ENCODE results near the gene NFAM1.

Gene NFAM1

GRCh38 chr22:42439021-42439567, 6.9 kb upstream of the NFAM1 start:
- Histone ChIP-seq H3K9ac (ENCODE audit: low read depth, low read length) (no peak overlapping the region), H3K36me3 (ENCODE audit: insufficient read depth, low read length) (no peaks in the 10 kb centered on the region), H3K4me1 (ENCODE audit: insufficient read depth, low read length) (peaks cover 23% of the 10 kb centered on the region), H3K4me3 (ENCODE audit: low read length) (no peak overlapping the region), H3K27me3 (ENCODE audit: insufficient read depth, low read length) (no peaks in the 10 kb centered on the region; the same call in 1 of the 2 replicates), H3K9me3 (ENCODE audit: insufficient read depth, low read depth, low read length) (no peaks in the 10 kb centered on the region), H3K27ac (ENCODE audit: low read depth, low read length) (no peak overlapping the region)
- WGBS, result 82% methylated on average over 11 of the region's 13 CpGs

DNA sequence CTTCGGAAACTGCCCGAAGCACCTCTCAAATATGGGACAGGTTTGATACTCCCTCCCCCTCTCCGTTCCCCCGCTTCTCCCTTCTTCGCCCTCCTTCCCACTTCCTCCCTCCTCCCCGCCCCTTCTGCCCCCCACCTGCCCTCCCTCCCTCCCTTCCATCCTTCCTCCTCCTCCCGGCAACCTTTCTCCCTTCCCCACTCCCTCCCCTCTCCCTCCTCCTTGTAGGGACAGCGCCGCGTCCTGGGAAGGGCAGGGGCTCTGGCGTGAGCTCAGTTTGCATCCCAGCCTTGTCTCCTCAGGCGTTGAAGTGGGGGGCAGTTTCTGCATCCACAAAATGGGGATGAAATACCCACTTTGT, 6.1 kb upstream of the NFAM1 start:
- Histone ChIP-seq H3K9ac (ENCODE audit: low read depth, low read length) (no peak overlapping the region), H3K27me3 (ENCODE audit: insufficient read depth, low read length) (no peaks in the 10 kb centered on the region; the same call in 1 of the 2 replicates), H3K27ac (ENCODE audit: low read depth, low read length) (no peak overlapping the region), H3K4me1 (ENCODE audit: insufficient read depth, low read length) (peaks cover 17% of the 10 kb centered on the region; the same call in 1 of the 2 replicates), H3K9me3 (ENCODE audit: insufficient read depth, low read depth, low read length) (no peaks in the 10 kb centered on the region), H3K36me3 (ENCODE audit: insufficient read depth, low read length) (no peaks in the 10 kb centered on the region), H3K4me3 (ENCODE audit: low read length) (peak overlapping the region; percentile 66)
- 0% methylated on average over 11 of the region's 12 CpGs for WGBS

- 2% methylated on average over 33 of the region's 33 CpGs for WGBS
- H3K27me3 ChIP-seq (ENCODE audit: insufficient read depth, low read length), result peaks cover 6% of the 10 kb centered on the region
- peak overlapping the region; percentile 44; the same call in 1 of the 2 replicates for H3K9ac ChIP-seq (ENCODE audit: low read depth, low read length)
- H3K9me3 ChIP-seq (ENCODE audit: insufficient read depth, low read depth, low read length), result no peaks in the 10 kb centered on the region
- H3K36me3 ChIP-seq (ENCODE audit: insufficient read depth, low read length), result no peaks in the 10 kb centered on the region
- H3K4me3 ChIP-seq (ENCODE audit: low read length), result peak overlapping the region; percentile 66
- H3K4me1 ChIP-seq (ENCODE audit: insufficient read depth, low read length), result peaks cover 17% of the 10 kb centered on the region; the same call in 1 of the 2 replicates
- peak overlapping the region; percentile 14; the same call in 1 of the 2 replicates for H3K27ac ChIP-seq (ENCODE audit: low read depth, low read length)
Measured at GRCh38 chr22:42437488-42438292, 5.5 kb upstream of the NFAM1 start.

DNA sequence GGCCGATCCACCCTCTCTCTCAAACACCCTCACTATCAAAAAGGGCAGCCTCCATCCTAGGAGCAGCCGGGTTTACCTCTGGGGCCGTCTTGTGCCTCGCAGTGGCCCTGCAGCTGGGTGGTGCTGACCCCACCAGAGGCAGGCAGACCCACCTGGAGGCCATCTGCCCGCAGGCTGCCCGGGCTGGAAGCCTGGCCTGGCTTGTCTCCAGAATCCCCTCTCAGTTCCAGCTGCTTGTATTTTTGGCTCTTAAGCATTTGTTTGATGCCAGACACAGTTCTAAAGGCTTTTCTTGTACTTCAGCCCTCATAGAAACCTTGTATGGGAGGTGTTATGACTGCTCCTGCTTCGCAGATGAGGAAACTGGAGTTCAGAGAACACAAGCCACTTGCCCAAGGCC, 4.2 kb upstream of the NFAM1 start:
- Histone ChIP-seq H3K9me3 (ENCODE audit: insufficient read depth, low read depth, low read length) (no peaks in the 10 kb centered on the region), H3K4me3 (ENCODE audit: low read length) (no peak overlapping the region), H3K27me3 (ENCODE audit: insufficient read depth, low read length) (peaks cover 19% of the 10 kb centered on the region), H3K9ac (ENCODE audit: low read depth, low read length) (no peak overlapping the region), H3K36me3 (ENCODE audit: insufficient read depth, low read length) (no peaks in the 10 kb centered on the region), H3K4me1 (ENCODE audit: insufficient read depth, low read length) (peaks cover 25% of the 10 kb centered on the region), H3K27ac (ENCODE audit: low read depth, low read length) (no peak overlapping the region)
- 86% methylated on average over 7 of the region's 7 CpGs for WGBS

GRCh38 chr22:42434748-42435425, 2.7 kb upstream of the NFAM1 start:
- Histone ChIP-seq H3K9me3 (ENCODE audit: insufficient read depth, low read depth, low read length) (no peaks in the 10 kb centered on the region), H3K4me3 (ENCODE audit: low read length) (no peak overlapping the region), H3K36me3 (ENCODE audit: insufficient read depth, low read length) (no peaks in the 10 kb centered on the region), H3K27me3 (ENCODE audit: insufficient read depth, low read length) (peaks cover 22% of the 10 kb centered on the region), H3K4me1 (ENCODE audit: insufficient read depth, low read length) (peaks cover 22% of the 10 kb centered on the region), H3K9ac (ENCODE audit: low read depth, low read length) (no peak overlapping the region), H3K27ac (ENCODE audit: low read depth, low read length) (no peak overlapping the region)
- WGBS, result 87% methylated on average over 14 of the region's 14 CpGs

- no peak overlapping the region for H3K27ac ChIP-seq (ENCODE audit: low read depth, low read length)
Measured at GRCh38 chr22:42433754-42434682, 1.8 kb upstream of the NFAM1 start.

DNA sequence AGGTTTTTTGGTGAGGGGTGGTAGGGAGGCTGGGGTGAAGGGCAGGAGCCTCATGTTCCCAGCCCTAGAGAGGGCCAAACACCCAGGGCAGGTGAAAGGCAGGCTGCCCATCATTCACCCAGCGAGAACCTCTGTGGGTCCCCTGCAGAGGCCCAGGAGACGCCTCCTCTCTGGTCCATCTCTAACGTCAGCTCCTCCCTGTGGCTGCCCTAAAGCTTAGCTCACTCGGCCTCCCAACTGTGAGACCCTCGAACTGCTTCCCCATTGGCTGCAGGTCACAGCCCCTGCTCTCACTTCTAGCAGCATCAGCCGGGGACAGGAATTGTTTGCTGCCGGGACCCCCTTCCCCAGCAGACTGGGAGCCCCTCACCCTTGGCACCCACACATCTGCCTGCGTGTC, 615 bp upstream of the NFAM1 start:
- Histone ChIP-seq H3K9me3 (ENCODE audit: insufficient read depth, low read depth, low read length) (no peaks in the 10 kb centered on the region), H3K4me1 (ENCODE audit: insufficient read depth, low read length) (peaks cover 12% of the 10 kb centered on the region), H3K4me3 (ENCODE audit: low read length) (no peak overlapping the region), H3K36me3 (ENCODE audit: insufficient read depth, low read length) (no peaks in the 10 kb centered on the region), H3K9ac (ENCODE audit: low read depth, low read length) (no peak overlapping the region), H3K27me3 (ENCODE audit: insufficient read depth, low read length) (peaks cover 22% of the 10 kb centered on the region), H3K27ac (ENCODE audit: low read depth, low read length) (no peak overlapping the region)
- WGBS, result 45% methylated on average over 8 of the region's 8 CpGs

More at GRCh38 chr22:42433754-42434682, 1.8 kb upstream of the NFAM1 start:
- Histone ChIP-seq H3K27me3 (ENCODE audit: insufficient read depth, low read length) (peaks cover 22% of the 10 kb centered on the region), H3K9ac (ENCODE audit: low read depth, low read length) (no peak overlapping the region), H3K9me3 (ENCODE audit: insufficient read depth, low read depth, low read length) (no peaks in the 10 kb centered on the region), H3K36me3 (ENCODE audit: insufficient read depth, low read length) (no peaks in the 10 kb centered on the region), H3K4me3 (ENCODE audit: low read length) (no peak overlapping the region), H3K4me1 (ENCODE audit: insufficient read depth, low read length) (peaks cover 14% of the 10 kb centered on the region)
- 85% methylated on average over 27 of the region's 27 CpGs for WGBS

GRCh38 chr22:42431401-42432019, 693 bp downstream of the NFAM1 start:
- H3K9me3 ChIP-seq (ENCODE audit: insufficient read depth, low read depth, low read length), result no peaks in the 10 kb centered on the region
- peaks cover 22% of the 10 kb centered on the region for H3K27me3 ChIP-seq (ENCODE audit: insufficient read depth, low read length)
- no peaks in the 10 kb centered on the region for H3K36me3 ChIP-seq (ENCODE audit: insufficient read depth, low read length)
- 39% methylated on average over 17 of the region's 17 CpGs for WGBS
- no peak overlapping the region; the same call in 1 of the 2 replicates for H3K27ac ChIP-seq (ENCODE audit: low read depth, low read length)
- H3K9ac ChIP-seq (ENCODE audit: low read depth, low read length), result no peak overlapping the region
- no peak overlapping the region for H3K4me3 ChIP-seq (ENCODE audit: low read length)
- H3K4me1 ChIP-seq (ENCODE audit: insufficient read depth, low read length), result peaks cover 12% of the 10 kb centered on the region

GRCh38 chr22:42430528-42431125, 1.6 kb downstream of the NFAM1 start:
- Histone ChIP-seq H3K27ac (ENCODE audit: low read depth, low read length) (no peak overlapping the region), H3K9ac (ENCODE audit: low read depth, low read length) (no peak overlapping the region), H3K4me3 (ENCODE audit: low read length) (no peak overlapping the region), H3K36me3 (ENCODE audit: insufficient read depth, low read length) (no peaks in the 10 kb centered on the region), H3K9me3 (ENCODE audit: insufficient read depth, low read depth, low read length) (no peaks in the 10 kb centered on the region), H3K27me3 (ENCODE audit: insufficient read depth, low read length) (peaks cover 22% of the 10 kb centered on the region), H3K4me1 (ENCODE audit: insufficient read depth, low read length) (peaks cover 12% of the 10 kb centered on the region)
- 79% methylated on average over 9 of the region's 9 CpGs for WGBS

GRCh38 chr22:42428760-42429159, 3.4 kb downstream of the NFAM1 start:
- H3K9ac ChIP-seq (ENCODE audit: low read depth, low read length), result no peak overlapping the region
- peaks cover 22% of the 10 kb centered on the region for H3K27me3 ChIP-seq (ENCODE audit: insufficient read depth, low read length)
- no peaks in the 10 kb centered on the region for H3K36me3 ChIP-seq (ENCODE audit: insufficient read depth, low read length)
- no peak overlapping the region for H3K4me3 ChIP-seq (ENCODE audit: low read length)
- H3K9me3 ChIP-seq (ENCODE audit: insufficient read depth, low read depth, low read length), result no peaks in the 10 kb centered on the region
- peaks cover 18% of the 10 kb centered on the region for H3K4me1 ChIP-seq (ENCODE audit: insufficient read depth, low read length)
- 84% methylated on average over 3 of the region's 3 CpGs for WGBS
- no peak overlapping the region for H3K27ac ChIP-seq (ENCODE audit: low read depth, low read length)

All from HUES64 (cell line).